K562 (cell line): ENCODE data around the gene TBC1D25. TPM values are rescaled to one million over a fixed set of nuclear protein-coding genes. Genes with fewer than 3 reads are reported as not detected.

Experiments used
- ATF7 ChIP-seq: fragments of 450-650 bp; IDR thresholded peaks from 2 replicates; pipeline ENCODE4 v1.7.1; 2014; ENCODE audit warnings: mild to moderate bottlenecking, moderate library complexity
- BRF1 ChIP-seq: IDR thresholded peaks from 3 replicates; pipeline ENCODE4 v1.6.1; 2011; ENCODE audit warnings: borderline replicate concordance, mild to moderate bottlenecking; ENCODE audit not compliant: insufficient read length; ENCODE audit errors: extremely low read depth
- E2F6 ChIP-seq, 2 experiments: IDR thresholded peaks; 2 replicates each; pipeline ENCODE4 v1.6.1; 2011; ENCODE audit warnings: borderline replicate concordance in 1 of 2, control low read depth in 1 of 2, low read depth in 1 of 2, low read length in 1 of 2, mild to moderate bottlenecking in 1 of 2, mixed read lengths in 1 of 2, moderate library complexity in 1 of 2; ENCODE audit not compliant: insufficient read depth in 1 of 2, insufficient read length in 1 of 2, poor library complexity in 1 of 2, severe bottlenecking in 1 of 2; ENCODE audit errors: extremely low read depth in 1 of 2
- FOXJ2 ChIP-seq: fragments of 200-800 bp; sonication (Bioruptor generic); IDR thresholded peaks from 2 replicates; pipeline ENCODE4 v1.6.1; 2016; ENCODE audit warnings: missing genetic modification characterization, missing compliant biosample characterization
- HNRNPK ChIP-seq: fragments of 200-400 bp; formaldehyde crosslinking; IDR thresholded peaks from one replicate; pipeline ENCODE4 v1.6.1; 2018; ENCODE audit warnings: mild to moderate bottlenecking, low read depth, low read length; ENCODE audit not compliant: poor library complexity, severe bottlenecking
- L3MBTL2 ChIP-seq: fragments of 450-650 bp; IDR thresholded peaks from 2 replicates; pipeline ENCODE4 v1.6.1; 2016; ENCODE audit warnings: mild to moderate bottlenecking, moderate library complexity
- MAFK ChIP-seq: IDR thresholded peaks from 2 replicates; pipeline ENCODE4 v1.6.1; 2011; ENCODE audit warnings: low read length, improper control_type of control experiment
- NFIX ChIP-seq: fragments of 250-450 bp; sonication (Bioruptor Pico); IDR thresholded peaks from 2 replicates; pipeline ENCODE4 v1.4.0; 2020; ENCODE audit warnings: low read depth, mild to moderate bottlenecking, moderate library complexity
- PHF20 ChIP-seq: fragments of 450-650 bp; IDR thresholded peaks from 2 replicates; pipeline ENCODE4 v1.6.1; 2018; ENCODE audit not compliant: partially characterized antibody
- PURB ChIP-seq: sonication (generic); formaldehyde crosslinking; IDR thresholded peaks from 2 replicates; pipeline ENCODE4 v1.9.0; 2021; ENCODE audit warnings: low read depth, mild to moderate bottlenecking, missing genetic modification reagents
- RBM22 ChIP-seq: fragments of 200-400 bp; formaldehyde crosslinking; IDR thresholded peaks from 2 replicates; pipeline ENCODE4 v1.6.1; 2018; ENCODE audit warnings: low read length, low read depth; ENCODE audit not compliant: poor library complexity, severe bottlenecking
- RUNX1 ChIP-seq: sonication (generic); IDR thresholded peaks from 2 replicates; pipeline ENCODE4 v1.6.1; 2016; ENCODE audit warnings: antibody characterized with exemption, low read depth
- SNAPC5 ChIP-seq: fragments of 250-450 bp; sonication (Bioruptor Pico); IDR thresholded peaks from 2 replicates; pipeline ENCODE4 v1.8.0; 2021; ENCODE audit warnings: moderate library complexity, mild to moderate bottlenecking, inconsistent platforms
- UBTF ChIP-seq, 2 experiments: IDR thresholded peaks; 2 replicates each; pipeline ENCODE4 v1.6.1; 2012; ENCODE audit warnings: improper control_type of control experiment in 2 of 2, low read depth in 2 of 2, low read length in 2 of 2, borderline replicate concordance in 1 of 2
- ZNF140 ChIP-seq: fragments of 250-450 bp; sonication (Bioruptor Pico); IDR thresholded peaks from 2 replicates; pipeline ENCODE4 v1.8.0; 2021; ENCODE audit warnings: moderate library complexity, mild to moderate bottlenecking, inconsistent platforms
- ZNF398 ChIP-seq: fragments of 250-450 bp; sonication (Bioruptor Pico); IDR thresholded peaks from 2 replicates; pipeline ENCODE4 v1.8.0; 2021; ENCODE audit warnings: moderate library complexity, mild to moderate bottlenecking, inconsistent platforms
- ZNF408 ChIP-seq: fragments of 250-450 bp; sonication (Bioruptor Pico); IDR thresholded peaks from 2 replicates; pipeline ENCODE4 v1.4.0; 2020; ENCODE audit warnings: low read depth, mild to moderate bottlenecking, moderate library complexity
- ZNF518B ChIP-seq: fragments of 250-450 bp; sonication (Bioruptor Pico); IDR thresholded peaks from 2 replicates; pipeline ENCODE4 v1.5.0; 2021; ENCODE audit warnings: mild to moderate bottlenecking, moderate library complexity
- ZNF764 ChIP-seq: fragments of 250-450 bp; sonication (Bioruptor Pico); IDR thresholded peaks from 2 replicates; pipeline ENCODE4 v1.4.0; 2020; ENCODE audit warnings: low read depth, mild to moderate bottlenecking, moderate library complexity
- polyA plus RNA-seq, 8 experiments: library from polyadenylated mRNA; depleted of rRNA in 4 of 8; stranded (reverse) in 5 of 8; unstranded in 3 of 8; fragments of >200 nt; fragmentation: Nextera tagmentation in 2 of 8; fragmentation: Illumina TruSeq in 1 of 8; extraction: Ambion mirVana in 2 of 8; extraction: Trizol in 1 of 8; gene quantifications; 2 replicates each; pipeline versions ENCODE4 v1.2.1 to v1.2.3, GENCODE V29; 2011 to 2014; ENCODE audit warnings: inconsistent platforms in 1 of 8, missing spikeins in 1 of 8
- total RNA-seq, 7 experiments: library from RNA; depleted of rRNA in 6 of 7; stranded (reverse); fragments of >200 nt in 6 of 7; fragmentation: Illumina TruSeq in 2 of 7; extraction: Trizol in 2 of 7; gene quantifications; 2 replicates each; pipeline versions ENCODE4 v1.2.1 to v1.2.3, GENCODE V29; 2011 to 2021; ENCODE audit warnings: low replicate concordance in 1 of 7

TBC1D25 gene
- total and polyA plus RNA-seq, 9 of the 15 experiments (the other 6 are each of a cell fraction or from before 2014, with no cell fraction given): 0.62 to 10.6 (median 3.9) TPM

GRCh38 chrX:48591255-48591791, 51.8 kb downstream of the TBC1D25 start (continued):
- TF ChIP-seq RUNX1 (no peak), SNAPC5 (CRISPR knock-in tag) (no peak), ZNF398 (CRISPR knock-in tag) (no peak), HNRNPK (no peak), ATF7 (0 out of 2 replicates have a peak, but pooled peaks have one; percentile 21), NFIX (CRISPR knock-in tag) (no peak), ZNF408 (no peak), E2F6 (IDR thresholded peaks at IDR 0.05; ENCODE audit: borderline replicate concordance in 1 of 2, extremely low read depth in 1 of 2, insufficient read depth in 1 of 2, insufficient read length in 1 of 2, low read depth in 1 of 2, low read length in 1 of 2, poor library complexity in 1 of 2, severe bottlenecking in 1 of 2) (no peak), ZNF140 (no peak), PHF20 (no peak), ZNF518B (CRISPR knock-in tag) (no peak), ZNF764 (CRISPR knock-in tag) (no peak), RBM22 (no peak), BRF1 (no peak), MAFK (no peak), FOXJ2 (tag) (no peak), PURB (CRISPR knock-in tag) (no peak), L3MBTL2 (peak; percentile 19; the same call in 1 of the 2 replicates), UBTF (IDR thresholded peaks at IDR 0.05; ENCODE audit: borderline replicate concordance in 1 of 2, low read depth in 2 of 2, low read length in 2 of 2) (no peak)
